HepG2 (cell line): Measurements from ENCODE around the gene ANKRD27.

Experiments
- CEBPB ChIP-seq: IDR thresholded peaks from 2 replicates; pipeline ENCODE4 v1.6.1; 2011; ENCODE audit warnings: low read depth, low read length, improper control_type of control experiment, borderline replicate concordance
- CTCF ChIP-seq: sonication (generic); formaldehyde crosslinking; IDR thresholded peaks from 2 replicates; pipeline ENCODE4 v1.5.0; 2020; ENCODE audit warnings: mild to moderate bottlenecking, missing genetic modification reagents, moderate library complexity
- EZH2 ChIP-seq: conservative IDR thresholded peaks from 2 replicates; pipeline ENCODE4 v1.6.1; 2012; ENCODE audit warnings: mild to moderate bottlenecking, low read depth, low read length, moderate library complexity
- NCOA5 ChIP-seq: sonication (generic); formaldehyde crosslinking; IDR thresholded peaks from 2 replicates; pipeline ENCODE4 v1.4.0; 2020; ENCODE audit warnings: missing genetic modification reagents
- PRDM15 ChIP-seq: sonication (generic); formaldehyde crosslinking; IDR thresholded peaks from 2 replicates; pipeline ENCODE4 v1.4.0; 2020; ENCODE audit warnings: missing genetic modification reagents
- RORA ChIP-seq: sonication (generic); formaldehyde crosslinking; IDR thresholded peaks from 2 replicates; pipeline ENCODE4 v1.5.0; 2020; ENCODE audit warnings: mild to moderate bottlenecking, missing genetic modification reagents, moderate library complexity
- RXRA ChIP-seq: sonication (generic); formaldehyde crosslinking; IDR thresholded peaks from 2 replicates; pipeline ENCODE4 v1.5.1; 2020; ENCODE audit warnings: missing genetic modification reagents
- USF2 ChIP-seq, 2 experiments: sonication (generic) in 1 of 2; formaldehyde crosslinking in 1 of 2; IDR thresholded peaks; 2 replicates each; pipeline versions ENCODE4 v1.5.1 to v1.6.1; 2011 to 2020; ENCODE audit warnings: borderline replicate concordance in 1 of 2, low read depth in 1 of 2, low read length in 1 of 2, mild to moderate bottlenecking in 1 of 2, missing genetic modification reagents in 1 of 2, moderate library complexity in 1 of 2
- ZNF605 ChIP-seq: sonication (generic); formaldehyde crosslinking; IDR thresholded peaks from 2 replicates; pipeline ENCODE4 v1.8.0; 2022; ENCODE audit warnings: mild to moderate bottlenecking, missing genetic modification reagents

GRCh38 chr19:32626969-32627368, 48.0 kb downstream of the ANKRD27 start:
- TF ChIP-seq USF2 (IDR thresholded peaks at IDR 0.05; ENCODE audit: low read depth, low read length) (no peak), USF2 (CRISPR knock-in tag; IDR thresholded peaks at IDR 0.05; ENCODE audit: borderline replicate concordance) (no peak), RXRA (no peak), EZH2 (no peak), CEBPB (no peak), RORA (CRISPR knock-in tag) (no peak), PRDM15 (CRISPR knock-in tag) (no peak), ZNF605 (CRISPR knock-in tag) (no peak), NCOA5 (CRISPR knock-in tag) (no peak), CTCF (CRISPR knock-in tag) (no peak)
